GM13976 (cell line): Measurements from ENCODE around the gene ALPI.

Experiments used
- DNase-seq: peaks from one replicate; pipeline ENCODE4 v3.0.0; 2012; ENCODE audit warnings: low spot score
- CTCF ChIP-seq: IDR thresholded peaks from 2 replicates; pipeline ENCODE4 v1.5.1; 2012; ENCODE audit warnings: borderline replicate concordance, mild to moderate bottlenecking; ENCODE audit not compliant: insufficient read depth; ENCODE audit errors: extremely low read depth, missing control alignments, control extremely low read depth
- in situ Hi-C: fragments of 300-500 bp; cut with MboI; formaldehyde crosslinking; loops from one replicate; pipeline ENCODE4 v1.12.0; 2022; ENCODE audit warnings: low sequenced_read_pairs, mixed read lengths, inconsistent platforms; ENCODE audit not compliant: unreplicated experiment

Gene ALPI

GRCh38 chr2:232501794-232502390 is 45.9 kb downstream of the ALPI start:
- in situ Hi-C loops, result no loop called here
- DNase-seq, result no peak
- no peak for TF ChIP-seq CTCF

GRCh38 chr2:232502511-232502910 is 46.6 kb downstream of the ALPI start:
- DNase-seq, result no peak
- in situ Hi-C loops, result no loop called here
- no peak for TF ChIP-seq CTCF

GRCh38 chr2:232502911-232503808 is 47.2 kb downstream of the ALPI start:
- TF ChIP-seq CTCF, result no peak
- DNase-seq, result peak; percentile 62
- in situ Hi-C loops, result no loop called here

- no peak for TF ChIP-seq CTCF
- in situ Hi-C loops, result no loop called here
- DNase-seq, result no peak
These were observed 47.9 kb downstream of the ALPI start for GRCh38 chr2:232503809-232504323.

- no peak for TF ChIP-seq CTCF
- in situ Hi-C loops, result no loop called here
- DNase-seq, result no peak
These were observed 48.5 kb downstream of the ALPI start for GRCh38 chr2:232504438-232504837.

GRCh38 chr2:232505856-232506255 is 49.9 kb downstream of the ALPI start:
- in situ Hi-C loops, result no loop called here
- no peak for TF ChIP-seq CTCF
- no peak for DNase-seq
